WI38 (cell line): ENCODE measurements around the gene TBC1D2.

Experiments
- H3K4me3 ChIP-seq: 2 replicates; pipeline ENCODE4 v1.5.1; 2011; ENCODE audit warnings: low read depth, mild to moderate bottlenecking, control low read depth, low read length
- CTCF ChIP-seq: IDR thresholded peaks from 2 replicates; pipeline ENCODE4 v1.5.1; 2012; ENCODE audit warnings: low read depth, mild to moderate bottlenecking, control low read depth, low read length

TBC1D2 gene

GRCh38 chr9:98295824-98296223 lies 40.4 kb upstream of the TBC1D2 start:
- TF ChIP-seq CTCF, result no peak
- no peak overlapping the region for H3K4me3 ChIP-seq

GRCh38 chr9:98291820-98292219 lies 36.4 kb upstream of the TBC1D2 start:
- no peak overlapping the region for H3K4me3 ChIP-seq
- TF ChIP-seq CTCF, result no peak

DNA sequence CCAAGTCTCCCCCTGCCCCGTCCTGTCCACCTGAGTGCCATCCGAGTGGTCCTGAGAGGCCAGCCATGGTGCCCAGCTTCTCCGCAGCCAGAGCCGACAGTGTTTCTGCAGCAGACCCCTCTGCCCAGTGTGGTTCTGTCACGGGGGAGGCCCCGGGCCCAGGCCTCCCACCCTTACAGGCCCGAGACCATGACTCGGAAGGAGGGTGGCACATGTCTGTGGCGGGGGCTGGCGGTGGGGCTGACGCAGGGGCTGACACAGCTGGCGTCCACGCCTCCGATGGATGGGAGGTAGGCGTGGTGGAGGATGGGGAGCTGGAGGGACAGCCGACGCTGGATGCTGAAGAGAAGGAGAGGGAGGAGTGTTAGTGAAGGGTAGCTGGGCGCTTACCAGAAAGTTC lies 35.0 kb upstream of the TBC1D2 start:
- H3K4me3 ChIP-seq, result no peak overlapping the region
- no peak for TF ChIP-seq CTCF

GRCh38 chr9:98289614-98290201 lies 34.3 kb upstream of the TBC1D2 start:
- TF ChIP-seq CTCF, result no peak
- no peak overlapping the region for H3K4me3 ChIP-seq

- no peak overlapping the region for H3K4me3 ChIP-seq
- no peak for TF ChIP-seq CTCF
Measured at GRCh38 chr9:98288881-98289280, 33.4 kb upstream of the TBC1D2 start.

- no peak for TF ChIP-seq CTCF
- H3K4me3 ChIP-seq, result no peak overlapping the region
Measured at GRCh38 chr9:98287384-98287783, 31.9 kb upstream of the TBC1D2 start.

DNA sequence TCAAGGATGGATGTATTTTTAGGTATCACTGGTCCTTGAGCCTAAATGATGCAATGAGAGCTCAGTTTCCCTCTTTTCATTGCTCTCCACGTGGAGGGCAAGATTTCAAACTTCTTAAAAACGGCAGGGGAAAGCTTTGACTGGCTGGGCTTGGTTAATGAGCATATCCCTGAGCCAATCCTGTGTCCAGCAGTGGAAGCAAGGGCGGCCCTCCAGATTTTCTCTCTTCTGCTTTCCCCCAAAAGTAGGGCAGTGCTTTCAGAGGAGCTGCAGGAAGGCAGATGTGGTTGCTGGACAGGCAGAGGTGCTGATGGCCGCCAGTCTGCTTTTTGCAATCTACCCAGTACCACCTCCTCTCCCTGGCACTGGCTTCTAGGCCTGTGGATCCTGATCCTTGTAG lies 30.0 kb upstream of the TBC1D2 start:
- TF ChIP-seq CTCF, result no peak
- no peak overlapping the region for H3K4me3 ChIP-seq
